Brain pericyte (primary cell): Measurements from ENCODE around the gene TFAP2E.

Experiments
- DNase-seq: peaks from one replicate; pipeline ENCODE4 v3.0.0-alpha.2; 2012; ENCODE audit warnings: low read depth, low spot score

The TFAP2E gene

GRCh38 chr1:35644204-35644603 lies 71.1 kb downstream of the TFAP2E start:
- no peak for DNase-seq
